Spleen (tissue), 11 donors: ENCODE data around the gene MEIKIN. TPM values are rescaled to one million over a fixed set of nuclear protein-coding genes. Genes with fewer than 3 reads are reported as not detected.

Experiments used
- DNase-seq: peaks from one replicate; pipeline ENCODE4 v3.0.0-alpha.2; 2020
- H3K27ac ChIP-seq, 8 donors: fragments of 200-600 bp; sonication (generic) in 7 of 8; 1 replicate in 4 of 8; 2 replicates in 4 of 8; pipeline versions ENCODE4 v1.5.0 to v1.8.0; 2016 to 2021; ENCODE audit warnings: inconsistent platforms in 4 of 8, mild to moderate bottlenecking in 4 of 8, moderate library complexity in 1 of 8
- H3K27me3 ChIP-seq, 7 donors: fragments of 200-600 bp; sonication (generic) in 6 of 7; replicated peaks in 1 of 7; 1 replicate in 4 of 7; 2 replicates in 3 of 7; pipeline versions ENCODE4 v1.5.0 to v1.8.0; 2016 to 2021; ENCODE audit warnings: inconsistent platforms in 3 of 7, mild to moderate bottlenecking in 1 of 7
- H3K36me3 ChIP-seq, 6 donors: fragments of 200-600 bp; sonication (generic) in 5 of 6; 1 replicate in 4 of 6; 2 replicates in 2 of 6; pipeline versions ENCODE4 v1.5.0 to v1.8.0; 2016 to 2021; ENCODE audit warnings: inconsistent platforms in 2 of 6
- H3K4me1 ChIP-seq, 6 donors: fragments of 200-600 bp; sonication (generic) in 5 of 6; 1 replicate in 3 of 6; 2 replicates in 3 of 6; pipeline versions ENCODE4 v1.5.0 to v1.8.0; 2016 to 2021; ENCODE audit warnings: inconsistent platforms in 3 of 6
- H3K4me3 ChIP-seq, 8 donors: fragments of 200-600 bp; sonication (generic) in 7 of 8; 1 replicate in 4 of 8; 2 replicates in 4 of 8; pipeline versions ENCODE4 v1.5.0 to v1.8.0; 2016 to 2021; ENCODE audit warnings: inconsistent platforms in 4 of 8, mild to moderate bottlenecking in 4 of 8, moderate library complexity in 2 of 8
- H3K9me3 ChIP-seq, 8 donors: fragments of 200-600 bp; sonication (generic) in 7 of 8; 1 replicate in 4 of 8; 2 replicates in 4 of 8; pipeline versions ENCODE4 v1.5.0 to v1.8.0; 2016 to 2021; ENCODE audit warnings: inconsistent platforms in 4 of 8
- POLR2A ChIP-seq, 3 donors: fragments of 450-650 bp; IDR thresholded peaks; one replicate each; pipeline ENCODE4 v1.5.1; 2017; ENCODE audit warnings: antibody characterized with exemption in 3 of 3, mild to moderate bottlenecking in 1 of 3
- POLR2AphosphoS5 ChIP-seq, 3 donors: sonication (generic); formaldehyde crosslinking; IDR thresholded peaks; one replicate each; pipeline ENCODE4 v1.5.1; 2017; ENCODE audit warnings: antibody characterized with exemption in 3 of 3
- WGBS, 5 donors: extraction: QIAGEN DNeasy Blood & Tissue Kit in 3 of 5; methylation state at CpG; one replicate each; pipeline versions ENCODE4 v1.1.5 to v1.1.7; 2013 to 2018; 5-methylcytosine and 5-hydroxymethylcytosine counted together
- intact Hi-C: fragments of 100-400 bp; cut with DNase I; formaldehyde crosslinking; loops from one replicate; pipeline ENCODE4 v1.15.0; 2023; ENCODE audit warnings: low total_unique reads
- polyA plus RNA-seq, 3 donors: library from polyadenylated mRNA; stranded (reverse); fragments of 200-250 nt; gene quantifications; one replicate each; pipeline ENCODE4 v1.2.1, GENCODE V29; 2013
- total RNA-seq, 7 donors: library from RNA; depleted of rRNA in 3 of 7; stranded (reverse); fragments of >200 nt in 3 of 7; fragmentation: NEBNext Ultra II Directional in 4 of 7; extraction: Animal tissue kit (Norgen Biotek cat#: 25700) in 4 of 7; gene quantifications; one replicate each; pipeline versions ENCODE4 v1.1.0 to v1.2.1, GENCODE V29; 2016 to 2021
- TF ChIP-seq, protein P1 (sequence below), 11 experiments: fragments of 200-600 bp in 7 of 11; fragments of 450-650 bp in 4 of 11; sonication (generic) in 4 of 11; IDR thresholded peaks in 8 of 11; conservative IDR thresholded peaks in 3 of 11; 1 replicate in 7 of 11; 2 replicates in 4 of 11; pipeline versions ENCODE4 v1.4.0 to v1.8.0; 2016 to 2021; ENCODE audit warnings: antibody characterized with exemption in 11 of 11, inconsistent platforms in 4 of 11, mild to moderate bottlenecking in 1 of 11
- donor health status: healthy with polysubstance abuse.
- donor health status: DM: no; HTN: no; CAD: no; lungs with moderate emphysema.
- donor health status: DM: no; HTN: no; CAD: no.
- donor health status: Bipolar disorder and iron deficiency.
- donor health status: healthy.
- donor health status: DM: no; HTN: no; CAD: no.
- donor health status: DM: yes; HTN: yes; CAD: no.

MEIKIN gene
- total and polyA plus RNA-seq, 10 donors = 0.24 TPM; not detected in 9

GRCh38 chr5:131965826-131966415, 20.5 kb upstream of the MEIKIN start:
- Histone ChIP-seq H3K36me3 (no peaks in the 10 kb centered on the region), H3K9me3 (no peaks in the 10 kb centered on the region), H3K4me1 (no peaks in the 10 kb centered on the region), H3K4me3 (no peak overlapping the region), H3K27ac (no peak overlapping the region), H3K27me3 (no peaks in the 10 kb centered on the region)
- DNase-seq = no peak
- 73 to 79% (median 76%) methylated on average over 6 of the region's 6 CpGs for WGBS, 5 donors
- intact Hi-C loops = no loop called here
- TF ChIP-seq POLR2AphosphoS5 (IDR thresholded peaks at IDR 0.05) (no peak), POLR2A (IDR thresholded peaks at IDR 0.05) (no peak)
- TF ChIP-seq, protein P1, sequence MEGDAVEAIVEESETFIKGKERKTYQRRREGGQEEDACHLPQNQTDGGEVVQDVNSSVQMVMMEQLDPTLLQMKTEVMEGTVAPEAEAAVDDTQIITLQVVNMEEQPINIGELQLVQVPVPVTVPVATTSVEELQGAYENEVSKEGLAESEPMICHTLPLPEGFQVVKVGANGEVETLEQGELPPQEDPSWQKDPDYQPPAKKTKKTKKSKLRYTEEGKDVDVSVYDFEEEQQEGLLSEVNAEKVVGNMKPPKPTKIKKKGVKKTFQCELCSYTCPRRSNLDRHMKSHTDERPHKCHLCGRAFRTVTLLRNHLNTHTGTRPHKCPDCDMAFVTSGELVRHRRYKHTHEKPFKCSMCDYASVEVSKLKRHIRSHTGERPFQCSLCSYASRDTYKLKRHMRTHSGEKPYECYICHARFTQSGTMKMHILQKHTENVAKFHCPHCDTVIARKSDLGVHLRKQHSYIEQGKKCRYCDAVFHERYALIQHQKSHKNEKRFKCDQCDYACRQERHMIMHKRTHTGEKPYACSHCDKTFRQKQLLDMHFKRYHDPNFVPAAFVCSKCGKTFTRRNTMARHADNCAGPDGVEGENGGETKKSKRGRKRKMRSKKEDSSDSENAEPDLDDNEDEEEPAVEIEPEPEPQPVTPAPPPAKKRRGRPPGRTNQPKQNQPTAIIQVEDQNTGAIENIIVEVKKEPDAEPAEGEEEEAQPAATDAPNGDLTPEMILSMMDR (IDR thresholded peaks at IDR 0.05 in 8 of 11, conservative IDR thresholded peaks at IDR 0.05 in 3 of 11) = no peak

DNA sequence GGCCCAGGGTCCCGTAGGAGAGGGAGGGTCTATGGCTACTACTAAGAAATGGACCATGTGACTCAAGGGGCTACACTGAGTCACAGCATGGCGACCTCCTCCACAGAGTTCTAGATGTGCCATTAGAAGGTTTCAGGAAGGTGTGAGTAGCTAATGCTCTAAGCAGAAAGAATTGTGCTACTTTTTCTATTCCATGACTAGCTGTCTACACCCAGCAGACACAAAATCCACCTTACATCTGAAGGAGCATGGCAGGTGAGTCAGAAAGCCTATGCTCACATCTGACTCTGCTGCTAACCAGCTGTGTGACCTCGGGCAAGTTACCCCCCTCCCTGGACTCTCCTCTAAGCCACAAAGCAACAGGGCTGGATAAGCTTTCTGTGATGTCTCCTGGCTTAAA, 14.4 kb upstream of the MEIKIN start:
- no peak for TF ChIP-seq POLR2AphosphoS5 (IDR thresholded peaks at IDR 0.05)
- Histone ChIP-seq H3K27me3 (no peaks in the 10 kb centered on the region), H3K4me3 (no peak overlapping the region), H3K9me3 (no peaks in the 10 kb centered on the region), H3K36me3 (no peaks in the 10 kb centered on the region), H3K27ac (no peak overlapping the region), H3K4me1 (no peaks in the 10 kb centered on the region)
- WGBS, 5 donors = 84 to 91% (median 87%) methylated on average over 3 of the region's 3 CpGs
- intact Hi-C loops = no loop called here
- DNase-seq = no peak

- TF ChIP-seq POLR2A (IDR thresholded peaks at IDR 0.05) (no peak), POLR2AphosphoS5 (IDR thresholded peaks at IDR 0.05) (no peak)
- TF ChIP-seq, protein P1 (IDR thresholded peaks at IDR 0.05 in 8 of 11, conservative IDR thresholded peaks at IDR 0.05 in 3 of 11) = no peak
- 90 to 95% (median 93%) methylated on average over 5 of the region's 5 CpGs for WGBS, 5 donors
- no peak overlapping the region for H3K4me3 ChIP-seq
- no peaks in the 10 kb centered on the region for H3K9me3 ChIP-seq
- no peaks in the 10 kb centered on the region for H3K36me3 ChIP-seq
- DNase-seq = no peak
- no peaks in the 10 kb centered on the region for H3K27me3 ChIP-seq
- no peak overlapping the region for H3K27ac ChIP-seq
- intact Hi-C loops = no loop called here
- no peaks in the 10 kb centered on the region for H3K4me1 ChIP-seq
Observed at GRCh38 chr5:131959136-131959535, 13.7 kb upstream of the MEIKIN start.

DNA sequence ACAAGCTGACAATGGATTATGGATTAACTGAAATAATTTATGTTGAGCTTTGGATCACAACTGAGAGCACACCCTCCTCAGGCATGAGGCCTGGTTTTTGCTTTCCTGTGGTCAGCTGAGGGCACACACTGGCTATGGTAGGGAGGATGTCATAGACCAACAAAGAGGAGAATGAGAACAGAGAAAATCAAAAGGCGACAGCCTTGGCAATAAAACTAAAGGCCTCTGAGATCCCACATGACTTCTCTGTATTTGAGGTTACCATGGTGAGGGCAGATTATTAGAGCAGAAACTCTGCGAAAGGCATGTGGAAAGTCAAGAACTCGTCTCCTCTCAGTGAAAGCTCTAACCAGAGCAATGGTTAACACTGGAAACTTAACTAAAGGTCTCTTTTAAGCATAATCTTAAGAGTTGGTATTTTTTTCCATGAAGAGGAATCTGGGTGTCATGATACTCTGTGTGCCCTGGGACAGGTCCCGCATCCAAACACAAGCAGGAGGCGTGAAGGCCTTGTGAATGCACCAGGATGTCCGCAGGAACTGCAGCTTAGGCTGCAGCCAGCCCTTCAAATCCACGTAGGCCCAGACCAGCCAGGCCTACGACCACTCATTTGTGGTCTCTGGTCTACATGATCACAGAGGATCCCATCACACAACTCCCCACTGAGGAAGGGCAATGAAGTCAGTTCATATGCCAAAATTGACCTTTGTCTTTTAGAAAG, 12.4 kb upstream of the MEIKIN start:
- intact Hi-C loops = no loop called here
- no peaks in the 10 kb centered on the region for H3K9me3 ChIP-seq
- H3K36me3 ChIP-seq = no peaks in the 10 kb centered on the region
- DNase-seq = no peak
- H3K27me3 ChIP-seq = no peaks in the 10 kb centered on the region
- H3K4me3 ChIP-seq = no peak overlapping the region
- no peaks in the 10 kb centered on the region for H3K4me1 ChIP-seq
- no peak overlapping the region for H3K27ac ChIP-seq
- WGBS, 5 donors = 82 to 94% (median 93%) methylated on average over 8 of the region's 8 CpGs
- TF ChIP-seq POLR2A (IDR thresholded peaks at IDR 0.05) = no peak
- TF ChIP-seq, protein P1 (IDR thresholded peaks at IDR 0.05 in 8 of 11, conservative IDR thresholded peaks at IDR 0.05 in 3 of 11) = no peak
- TF ChIP-seq POLR2AphosphoS5 (IDR thresholded peaks at IDR 0.05) = no peak
